MM.1S (cell line): ENCODE measurements around the gene GON7.

Source experiments
- DNase-seq: peaks from one replicate; pipeline ENCODE4 v3.0.0-alpha.2; 2015
- H2AFZ ChIP-seq: fragments of 300-600 bp; sonication (generic); 2 replicates; pipeline ENCODE4 v1.6.0; 2016; ENCODE audit warnings: antibody characterized with exemption, low read length
- H3F3A ChIP-seq: fragments of 300-600 bp; sonication (generic); 2 replicates; pipeline ENCODE4 v1.6.1; 2016; ENCODE audit warnings: mild to moderate bottlenecking, antibody characterized with exemption, low read length, moderate library complexity, mixed read lengths; ENCODE audit not compliant: insufficient read depth
- H3K27ac ChIP-seq: fragments of 300-600 bp; sonication (generic); 2 replicates; pipeline ENCODE4 v1.5.1; 2016; ENCODE audit warnings: mild to moderate bottlenecking, low read length
- H3K27me3 ChIP-seq: fragments of 300-600 bp; sonication (generic); replicated peaks from 2 replicates; pipeline ENCODE4 v1.6.0; 2016; ENCODE audit warnings: low read length; ENCODE audit not compliant: insufficient read depth
- H3K36me3 ChIP-seq: fragments of 300-600 bp; sonication (generic); replicated peaks from 2 replicates; pipeline ENCODE4 v1.6.1; 2016; ENCODE audit warnings: mild to moderate bottlenecking, low read length, mixed read lengths; ENCODE audit not compliant: insufficient read depth
- H3K4me1 ChIP-seq: fragments of 300-600 bp; sonication (generic); 2 replicates; pipeline ENCODE4 v1.6.1; 2016; ENCODE audit warnings: low read length, mixed read lengths
- H3K4me2 ChIP-seq: fragments of 300-600 bp; sonication (generic); 2 replicates; pipeline ENCODE4 v1.6.0; 2016; ENCODE audit warnings: low read depth, low read length
- H3K4me3 ChIP-seq: fragments of 300-600 bp; sonication (generic); 2 replicates; pipeline ENCODE4 v1.5.1; 2016; ENCODE audit warnings: low read length, mixed read lengths
- H3K79me2 ChIP-seq: fragments of 300-600 bp; sonication (generic); 2 replicates; pipeline ENCODE4 v1.6.1; 2016; ENCODE audit warnings: mixed run types, low read length, mixed read lengths
- H3K9ac ChIP-seq: fragments of 300-600 bp; sonication (generic); 2 replicates; pipeline ENCODE4 v1.6.1; 2016; ENCODE audit warnings: low read length, mixed read lengths
- H3K9me2 ChIP-seq: fragments of 300-600 bp; sonication (generic); replicated peaks from 2 replicates; pipeline ENCODE4 v1.6.1; 2016; ENCODE audit warnings: mild to moderate bottlenecking, low read length, mixed read lengths; ENCODE audit not compliant: insufficient read depth
- H3K9me3 ChIP-seq: fragments of 300-600 bp; sonication (generic); replicated peaks from 2 replicates; pipeline ENCODE4 v1.6.1; 2016; ENCODE audit warnings: mild to moderate bottlenecking, low read length, mixed read lengths; ENCODE audit not compliant: insufficient read depth
- H4K20me1 ChIP-seq: fragments of 300-600 bp; sonication (generic); 2 replicates; pipeline ENCODE4 v1.6.1; 2016; ENCODE audit warnings: mild to moderate bottlenecking, low read length, moderate library complexity, mixed read lengths; ENCODE audit not compliant: insufficient read depth
- CTCF ChIP-seq: fragments of 300-600 bp; sonication (generic); IDR thresholded peaks from 2 replicates; pipeline ENCODE4 v1.5.1; 2016; ENCODE audit warnings: antibody characterized with exemption, low read length, mixed read lengths
- EZH2 ChIP-seq: fragments of 300-600 bp; sonication (generic); optimal IDR thresholded peaks from 2 replicates; pipeline ENCODE3; 2017; ENCODE audit warnings: low read depth, mild to moderate bottlenecking, antibody characterized with exemption, low read length, mixed read lengths
- EZH2phosphoT487 ChIP-seq: fragments of 300-600 bp; sonication (generic); IDR thresholded peaks from 2 replicates; pipeline ENCODE4 v1.6.1; 2018; ENCODE audit warnings: antibody characterized with exemption, low read length

The GON7 gene

GRCh38 chr14:93185349-93185720, 21.5 kb downstream of the GON7 start:
- Histone ChIP-seq H3K4me2 (peak overlapping the region; percentile 66), H2AFZ (peak overlapping the region; percentile 73), H3K27me3 (no peaks in the 10 kb centered on the region), H3K79me2 (peaks cover 22% of the 10 kb centered on the region), H3K9me2 (no peaks in the 10 kb centered on the region), H3K27ac (peak overlapping the region; percentile 67; the same call in 1 of the 2 replicates), H3K36me3 (no peaks in the 10 kb centered on the region), H3K9ac (peak overlapping the region; percentile 69), H3F3A (peaks cover 5% of the 10 kb centered on the region), H3K9me3 (no peaks in the 10 kb centered on the region), H3K4me3 (peak overlapping the region; percentile 79), H4K20me1 (no peaks in the 10 kb centered on the region), H3K4me1 (no peaks in the 10 kb centered on the region)
- TF ChIP-seq EZH2, result no peak
- no peak for TF ChIP-seq EZH2phosphoT487
- TF ChIP-seq CTCF, result no peak
- peak; percentile 12 for DNase-seq

- Histone ChIP-seq H3K4me3 (peak within 1 kb of the TSS; percentile 87), H4K20me1 (no peaks in the 10 kb centered on the region), H3F3A (peaks cover 5% of the 10 kb centered on the region), H3K27me3 (no peaks in the 10 kb centered on the region), H2AFZ (peak within 1 kb of the TSS; percentile 74), H3K9ac (peak within 1 kb of the TSS; percentile 88), H3K4me2 (peak within 1 kb of the TSS; percentile 86), H3K36me3 (no peaks in the 10 kb centered on the region), H3K9me2 (no peaks in the 10 kb centered on the region), H3K9me3 (no peaks in the 10 kb centered on the region), H3K27ac (peak within 1 kb of the TSS; percentile 74), H3K79me2 (peaks cover 22% of the 10 kb centered on the region), H3K4me1 (no peaks in the 10 kb centered on the region)
- TF ChIP-seq CTCF, result peak; percentile 2; the same call in 1 of the 2 replicates
- TF ChIP-seq EZH2, result no peak
- peak; percentile 82 for DNase-seq
Measured at GRCh38 chr14:93184391-93185348, 22.2 kb downstream of the GON7 start, which contains the start of the genes LYSET and MOAP1. Gene LYSET (plus strand): TSS chr14:93185317. CDS start chr14:93185406, 89 bp downstream. Gene MOAP1 (minus strand): TSS chr14:93184897. CDS start chr14:93184242, 655 bp downstream.

- H3K4me1 ChIP-seq, result no peaks in the 10 kb centered on the region
Measured at GRCh38 chr14:93183596-93184317, 23.1 kb downstream of the GON7 start.

More at GRCh38 chr14:93183596-93184317, 23.1 kb downstream of the GON7 start:
- no peak overlapping the region for H2AFZ ChIP-seq
- H3F3A ChIP-seq, result peaks cover 5% of the 10 kb centered on the region
- peak overlapping the region; percentile 88; the same call in 1 of the 2 replicates for H3K9ac ChIP-seq
- no peak for DNase-seq
- no peak for TF ChIP-seq CTCF
- TF ChIP-seq EZH2phosphoT487, result no peak
- no peak for TF ChIP-seq EZH2
- H3K9me2 ChIP-seq, result no peaks in the 10 kb centered on the region
- H3K36me3 ChIP-seq, result no peaks in the 10 kb centered on the region
- H3K27me3 ChIP-seq, result no peaks in the 10 kb centered on the region
- peaks cover 22% of the 10 kb centered on the region for H3K79me2 ChIP-seq
- peak overlapping the region; percentile 74; the same call in 1 of the 2 replicates for H3K27ac ChIP-seq
- H4K20me1 ChIP-seq, result no peaks in the 10 kb centered on the region
- H3K4me3 ChIP-seq, result peak overlapping the region; percentile 87
- H3K9me3 ChIP-seq, result no peaks in the 10 kb centered on the region
- peak overlapping the region; percentile 86 for H3K4me2 ChIP-seq
